HG03196 (cell line): ENCODE data around the gene TBC1D22A.

Experiments used
- ATAC-seq: cut with Tn5 transposase; IDR thresholded peaks from one replicate; pipeline ENCODE4 v1.9.1; 2021; ENCODE audit not compliant: unreplicated experiment

The TBC1D22A gene

DNA sequence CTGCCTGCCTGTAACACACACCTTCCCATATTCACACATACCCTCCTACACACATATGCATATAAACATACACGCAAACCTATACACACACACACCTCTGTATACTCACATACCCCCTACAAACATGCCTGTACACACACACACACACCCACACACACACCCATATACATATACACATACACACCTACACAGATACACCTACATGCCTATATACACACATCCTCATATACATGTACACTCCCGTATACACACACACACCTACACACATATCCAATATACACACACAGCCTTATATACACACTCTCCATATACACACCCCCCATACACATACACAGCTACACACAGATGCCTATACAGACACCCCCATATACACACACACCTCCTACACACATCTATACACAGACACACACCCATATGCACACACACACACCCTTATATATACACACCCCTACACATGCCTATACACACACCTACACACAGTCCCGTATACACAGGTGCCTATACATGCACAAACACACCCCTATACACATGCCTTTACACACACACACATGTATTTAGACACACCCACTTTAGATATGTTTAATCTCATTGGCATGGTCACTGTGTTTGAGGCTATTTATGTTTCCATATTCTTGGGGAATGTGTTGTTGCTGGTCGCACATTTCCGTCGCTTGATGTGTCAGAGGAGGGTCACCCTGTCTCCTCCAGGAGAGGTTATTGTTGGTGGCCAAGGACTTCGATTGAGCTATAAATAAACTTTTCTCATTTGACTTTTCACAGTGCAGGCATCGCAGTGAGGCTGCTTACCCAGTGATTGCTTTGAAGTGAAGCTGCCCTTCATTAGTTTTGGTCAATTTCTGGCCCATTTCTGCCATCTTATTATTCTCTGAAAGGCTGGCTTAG, 243.3 kb downstream of the TBC1D22A start:
- no peak for ATAC-seq

DNA sequence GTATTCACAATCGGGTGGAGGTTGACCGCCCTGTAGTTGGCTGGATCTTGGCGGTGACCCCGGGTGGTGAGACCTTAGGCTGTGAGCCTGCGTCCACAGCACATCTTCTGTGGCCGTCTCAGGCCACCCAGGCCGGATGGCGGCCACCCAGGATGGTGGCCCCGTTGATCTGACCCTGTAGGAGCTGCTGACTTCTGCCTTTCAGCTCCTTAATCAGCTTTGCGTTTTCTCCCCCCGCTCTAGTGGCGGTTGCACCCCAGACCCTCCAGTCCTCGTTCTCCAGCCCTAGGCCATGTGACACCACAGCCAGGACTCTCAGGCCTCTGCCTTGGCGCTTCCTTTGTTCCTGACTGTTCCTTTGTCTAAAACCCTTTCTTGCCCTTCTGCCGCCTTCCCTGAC, 244.0 kb downstream of the TBC1D22A start:
- no peak for ATAC-seq

DNA sequence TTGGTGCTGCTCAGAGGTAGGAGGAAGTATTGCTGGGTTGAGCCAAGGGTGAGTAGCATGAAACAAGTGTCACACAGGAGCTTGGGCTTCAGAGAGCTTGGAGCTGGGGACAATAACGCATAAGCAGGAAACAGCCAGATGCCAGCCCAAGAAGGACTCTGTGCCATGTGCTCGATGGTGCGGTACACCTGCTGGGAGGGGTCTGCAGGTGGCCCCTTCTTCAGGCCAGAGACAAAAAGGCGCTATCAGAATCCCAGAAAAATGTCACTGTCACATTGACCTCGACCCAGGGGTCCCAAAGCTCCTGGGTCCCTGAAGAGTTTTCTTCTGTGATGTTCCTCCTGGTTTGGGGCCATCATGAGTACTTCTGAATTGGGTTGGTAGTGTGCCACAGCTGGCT, 244.4 kb downstream of the TBC1D22A start:
- ATAC-seq: no peak

DNA sequence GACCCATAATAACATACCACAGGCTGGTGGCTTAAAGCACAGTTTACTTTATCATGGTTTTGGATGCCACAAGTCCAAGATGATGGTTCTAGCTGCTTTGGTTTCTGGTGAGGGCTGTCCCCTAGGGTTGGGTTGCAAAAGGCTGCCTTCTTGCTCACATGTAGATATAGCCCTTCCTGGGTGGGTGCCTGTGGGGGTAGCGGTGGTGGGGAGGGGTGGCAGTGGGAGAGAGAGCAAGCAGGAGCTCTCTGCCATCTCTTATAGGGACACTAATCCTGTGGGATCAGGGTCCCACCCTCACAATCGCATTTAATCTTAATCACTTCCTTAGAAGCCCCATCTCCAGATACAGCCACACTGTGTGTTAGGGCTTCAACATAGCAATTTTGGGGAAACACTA, 245.0 kb downstream of the TBC1D22A start:
- no peak for ATAC-seq

DNA sequence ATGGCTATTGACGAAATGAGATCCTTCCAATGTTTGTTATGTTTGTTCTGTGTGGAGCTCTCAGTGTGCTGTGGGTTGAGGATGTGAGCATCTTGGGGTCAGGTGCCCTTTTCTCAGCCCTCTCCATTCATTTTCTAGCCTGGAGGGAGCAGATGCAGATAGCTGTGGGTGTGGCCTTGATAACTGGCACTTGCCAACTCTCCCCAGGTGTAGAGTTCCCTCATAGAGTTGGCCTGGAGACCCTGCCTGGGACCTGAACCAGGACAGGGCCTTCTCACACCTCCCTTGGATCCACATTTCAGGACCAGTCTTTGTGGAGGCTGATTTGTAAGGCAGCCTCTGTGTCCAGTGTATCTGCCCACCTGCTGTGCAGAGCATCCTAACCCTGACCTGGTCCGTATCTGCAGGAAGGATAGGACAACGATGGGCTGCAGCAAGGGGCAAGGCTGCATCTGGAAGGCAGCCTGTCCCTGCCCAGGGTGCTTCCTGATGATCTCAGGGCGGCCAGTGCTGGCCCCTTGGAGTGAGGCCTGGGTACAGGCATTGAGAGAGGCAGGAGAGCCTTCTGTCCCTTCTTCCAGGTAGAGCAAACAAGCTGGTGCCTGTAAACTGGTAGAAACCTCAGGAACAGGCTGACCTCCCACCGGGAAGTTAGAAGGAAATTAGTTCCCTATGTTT, 245.9 kb downstream of the TBC1D22A start:
- ATAC-seq: no peak

DNA sequence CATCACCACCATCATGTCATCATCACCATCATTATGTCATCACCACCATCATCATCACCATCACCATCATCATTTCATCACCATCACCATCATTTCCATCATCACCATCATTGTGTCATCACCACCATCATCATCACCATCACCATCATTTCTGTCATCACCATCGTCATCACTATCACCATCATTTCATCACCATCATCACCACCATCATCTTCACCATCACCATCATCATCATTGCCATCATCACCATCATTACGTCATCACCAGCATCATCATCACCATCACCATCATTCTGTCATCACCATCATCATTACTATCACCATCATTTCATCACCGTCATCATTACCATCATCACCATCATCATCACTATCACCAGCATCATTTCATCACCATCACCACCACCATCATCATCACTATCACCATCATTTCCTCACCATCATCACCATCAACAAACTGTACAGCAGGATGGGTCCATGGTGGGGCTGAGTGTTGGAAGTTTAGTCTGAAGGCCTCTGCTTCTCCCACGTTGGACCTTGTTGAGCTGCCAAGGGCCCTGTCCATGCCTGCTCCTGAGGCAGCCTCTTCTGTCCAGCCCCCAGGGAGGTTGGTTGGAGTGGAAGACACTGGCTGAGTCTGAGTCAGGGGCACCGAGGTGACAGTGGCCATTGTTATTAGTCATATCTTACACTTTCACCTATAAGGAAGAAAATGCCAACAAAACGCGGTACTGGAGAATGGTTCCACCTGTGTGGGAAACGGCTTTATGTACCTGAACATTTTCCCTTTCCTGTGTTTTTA, 247.1 kb downstream of the TBC1D22A start:
- no peak for ATAC-seq

DNA sequence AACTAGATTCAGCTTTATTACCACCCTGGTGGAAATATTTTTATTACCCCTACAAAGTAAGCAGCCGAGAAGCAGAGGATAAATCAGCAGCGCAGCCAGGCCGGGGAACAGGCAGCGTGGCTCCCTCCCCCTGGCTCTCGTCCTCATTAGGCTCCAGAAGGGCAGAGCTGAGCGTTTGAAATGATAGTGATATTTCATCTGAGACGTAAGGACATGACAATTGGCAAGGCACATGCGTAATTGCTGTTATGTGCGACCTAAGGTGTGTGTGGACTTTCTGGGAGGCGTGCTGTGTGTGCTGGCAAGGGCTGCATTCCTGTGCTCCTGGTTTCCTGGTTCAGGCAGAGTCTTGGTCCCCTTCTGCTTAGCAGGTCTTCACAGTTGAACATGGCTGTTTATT, 247.8 kb downstream of the TBC1D22A start:
- no peak for ATAC-seq

DNA sequence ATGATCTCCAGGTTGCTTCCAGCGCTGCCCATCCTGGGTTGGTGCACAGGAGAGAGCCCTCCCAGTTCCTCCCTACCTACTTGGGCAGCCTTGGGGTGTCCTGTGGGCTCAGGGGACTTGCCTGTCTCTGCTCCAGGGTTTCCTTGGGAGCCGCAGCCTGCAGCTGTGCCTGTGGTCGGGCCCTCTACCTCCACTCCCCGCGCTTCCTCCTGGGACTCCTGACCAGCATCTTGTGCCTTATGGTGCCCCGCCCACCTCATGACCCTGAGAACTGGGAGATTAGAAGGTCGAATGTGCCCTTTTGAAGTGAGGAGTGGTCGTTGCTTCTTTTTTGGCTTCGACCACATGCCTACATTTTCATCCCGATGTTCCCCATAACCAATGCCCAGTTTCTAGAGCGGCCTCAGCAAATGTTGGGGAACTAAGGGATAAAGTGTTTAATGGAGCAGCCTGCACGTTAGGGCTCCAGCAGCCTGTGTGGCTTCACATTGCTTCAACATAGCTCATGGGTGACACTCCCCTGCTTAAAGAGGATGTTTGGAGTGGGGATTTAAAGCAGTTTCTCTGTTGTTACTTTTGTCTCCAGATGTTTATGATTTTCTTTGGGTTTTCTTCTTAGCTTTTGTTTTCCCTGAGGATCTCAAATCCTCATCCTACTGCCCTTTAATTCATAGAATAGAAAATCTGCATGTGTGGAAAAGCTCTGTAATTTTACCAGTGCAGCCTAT, 248.8 kb downstream of the TBC1D22A start:
- no peak for ATAC-seq

DNA sequence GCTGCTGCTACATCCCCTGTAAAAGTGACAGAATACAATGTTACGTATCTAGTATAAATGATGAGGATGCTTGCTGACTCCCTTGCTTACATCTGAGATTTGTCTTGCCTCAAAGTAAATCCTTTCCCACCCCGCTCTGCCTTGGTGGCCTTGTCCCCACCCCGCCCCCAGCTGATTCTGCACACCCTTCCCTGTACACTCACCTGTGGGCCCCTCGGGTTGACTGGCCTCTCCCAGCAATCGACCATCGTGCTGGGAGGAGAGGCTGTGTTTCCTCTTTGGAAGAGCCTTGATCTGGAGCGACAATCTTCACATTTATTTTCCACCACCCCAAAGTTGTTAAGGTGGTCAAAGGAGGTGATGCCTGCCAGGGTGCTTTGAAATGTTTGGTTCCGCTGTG, 249.4 kb downstream of the TBC1D22A start:
- no peak for ATAC-seq

DNA sequence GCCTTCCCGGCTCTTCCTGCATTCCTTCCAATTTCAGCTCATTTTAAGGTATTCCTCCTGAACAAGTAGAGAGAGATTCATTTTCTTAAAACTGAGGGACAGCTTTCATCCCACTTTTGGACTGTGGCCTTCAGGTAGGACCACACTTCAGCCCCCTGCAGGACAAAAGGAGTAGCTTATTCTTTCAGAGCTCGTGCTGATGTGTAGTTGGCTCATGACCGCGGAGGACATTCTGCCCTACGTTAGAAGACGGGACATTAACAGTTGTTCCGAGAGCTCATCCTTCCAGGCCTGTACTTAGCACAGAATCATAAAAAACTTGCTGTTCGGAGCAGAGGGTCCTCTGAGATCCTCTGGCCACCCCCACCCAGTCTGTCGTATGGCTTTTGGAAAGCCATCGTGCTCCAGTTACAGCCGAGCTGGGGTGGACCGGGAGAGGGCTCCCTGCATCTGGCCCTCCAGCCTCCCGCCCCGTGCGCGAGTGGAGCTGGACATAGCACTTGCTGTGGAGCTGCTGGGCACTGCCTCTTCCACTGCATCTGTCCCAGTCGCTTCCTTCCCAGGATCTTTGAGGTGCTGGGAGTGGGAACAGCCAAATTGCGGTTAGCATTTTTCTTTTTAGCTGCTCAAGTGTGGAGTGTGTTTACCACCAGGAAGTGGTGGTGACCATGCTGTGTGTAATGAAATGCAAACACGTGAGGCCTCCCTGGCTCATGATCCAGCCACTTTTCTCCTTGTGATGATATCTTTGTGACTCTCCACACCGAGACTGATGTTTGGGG, 250.3 kb downstream of the TBC1D22A start:
- ATAC-seq: no peak

DNA sequence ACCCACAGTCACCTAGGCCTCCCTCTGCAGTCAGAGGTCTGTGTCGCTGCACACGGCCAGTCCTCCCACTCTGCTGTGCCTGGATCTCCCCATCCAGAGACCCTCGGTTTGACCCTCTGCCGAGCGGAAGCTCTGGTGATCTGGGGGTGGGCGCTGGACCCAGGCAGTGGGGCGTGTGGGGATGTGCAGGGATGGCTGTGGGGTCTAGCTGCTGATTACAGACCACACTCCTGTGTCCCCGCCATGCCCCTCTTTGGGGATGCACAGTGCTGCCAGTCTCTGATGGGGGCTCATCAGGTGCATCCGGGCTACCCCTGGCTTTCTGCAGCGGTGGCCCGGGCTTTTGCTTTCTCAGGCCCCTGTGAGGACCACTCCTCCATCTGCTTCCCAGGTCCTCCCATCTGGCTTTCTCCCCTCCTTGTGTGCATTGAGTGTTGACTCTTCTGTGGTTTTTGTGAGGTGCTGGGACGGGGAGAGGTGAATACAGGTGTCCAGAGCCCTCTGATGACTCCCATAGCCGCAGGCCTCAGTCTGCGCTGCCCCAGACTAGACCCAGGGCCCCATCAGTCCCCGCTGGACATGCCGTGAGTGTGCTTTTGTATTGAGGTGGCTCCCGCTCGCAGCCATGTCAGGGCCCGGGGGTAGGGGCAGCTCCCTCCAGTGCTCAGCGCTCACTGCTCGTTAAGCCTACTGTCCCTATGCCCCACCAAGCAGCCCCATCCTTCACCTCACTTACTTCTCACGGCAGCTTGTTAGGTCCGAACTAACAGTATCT, 251.6 kb downstream of the TBC1D22A start:
- ATAC-seq: no peak

DNA sequence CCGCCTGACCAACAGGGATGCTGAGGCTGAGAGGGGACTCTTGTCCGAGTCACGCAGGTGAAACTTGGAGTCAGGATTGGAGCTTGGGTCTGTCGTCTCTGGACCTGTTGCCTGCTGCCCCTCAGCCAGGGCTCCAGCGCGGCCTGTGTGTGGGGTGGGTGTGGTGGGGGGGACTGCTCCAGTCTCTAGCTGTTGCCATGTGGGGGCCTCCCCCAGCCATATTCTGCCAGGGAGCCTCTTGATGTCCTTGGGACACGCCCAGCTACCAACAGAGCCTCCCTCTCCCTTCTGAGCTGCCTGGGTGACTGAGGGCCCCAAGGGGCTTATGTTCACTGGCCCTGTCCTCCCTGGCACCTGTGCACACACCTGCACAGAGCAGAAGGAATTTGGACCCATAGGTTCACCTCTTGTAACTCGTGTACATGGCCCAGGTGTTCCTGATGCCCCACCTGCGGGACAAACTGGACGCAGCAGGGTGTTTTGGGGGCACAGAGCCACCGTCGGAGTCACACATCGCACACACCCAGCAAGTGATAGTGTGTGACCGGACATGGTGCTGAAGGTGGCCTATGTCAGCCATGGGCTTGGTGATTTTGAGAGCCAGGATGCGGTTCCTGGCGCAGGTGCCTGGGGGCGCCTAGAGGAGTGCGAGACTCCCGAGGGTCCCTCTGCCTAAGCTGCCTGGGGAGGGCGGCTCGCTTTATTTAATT, 252.3 kb downstream of the TBC1D22A start:
- ATAC-seq: no peak

DNA sequence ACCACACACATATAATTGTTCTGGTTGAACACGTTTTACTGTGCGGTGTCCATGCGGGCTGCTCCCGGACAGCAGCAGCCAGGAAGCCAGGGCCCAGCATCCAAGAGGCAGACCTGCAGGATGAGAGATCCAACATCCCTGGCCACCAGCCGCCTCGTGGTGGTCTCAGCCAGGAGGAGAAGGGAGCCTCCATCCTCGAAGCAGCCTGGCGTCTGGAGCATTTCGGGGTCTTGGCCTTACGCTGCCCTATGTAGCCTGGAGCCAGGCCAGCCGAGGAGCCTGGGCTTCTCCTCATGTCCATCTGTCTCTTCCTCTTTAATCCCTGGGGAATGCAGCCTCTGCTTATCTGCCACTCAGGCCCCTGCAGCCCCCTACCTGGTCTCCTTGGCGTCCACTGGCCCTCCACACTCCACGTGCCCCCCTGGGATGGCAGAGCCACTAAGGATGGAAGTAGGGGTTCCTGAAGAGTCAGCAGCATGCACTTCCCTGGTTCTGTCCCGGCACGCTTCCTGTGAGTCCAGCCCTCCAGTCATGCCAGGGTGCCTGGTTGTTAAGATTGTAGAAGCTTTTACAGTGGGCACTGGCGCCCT, 253.2 kb downstream of the TBC1D22A start:
- ATAC-seq: no peak

DNA sequence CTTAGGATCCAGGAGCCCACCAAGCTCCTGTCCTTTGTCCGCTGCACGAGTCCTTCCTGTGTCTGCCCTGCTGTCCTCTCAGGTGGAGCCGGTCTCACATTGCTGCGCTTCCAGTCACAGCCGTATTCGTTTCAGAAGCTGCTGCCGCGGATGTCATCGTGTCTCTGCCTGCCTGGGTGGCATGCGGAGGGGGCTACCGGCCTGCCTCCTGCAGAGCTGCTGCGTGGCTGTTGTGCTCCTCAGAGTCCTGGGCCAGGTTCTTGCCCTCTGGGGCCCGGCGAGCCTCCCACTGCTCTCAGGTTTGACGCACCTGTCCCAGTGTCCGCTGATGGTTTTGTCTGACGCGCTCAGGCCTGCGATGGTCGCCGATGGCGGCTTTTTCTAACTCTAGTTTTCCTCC, 254.2 kb downstream of the TBC1D22A start:
- ATAC-seq: no peak

DNA sequence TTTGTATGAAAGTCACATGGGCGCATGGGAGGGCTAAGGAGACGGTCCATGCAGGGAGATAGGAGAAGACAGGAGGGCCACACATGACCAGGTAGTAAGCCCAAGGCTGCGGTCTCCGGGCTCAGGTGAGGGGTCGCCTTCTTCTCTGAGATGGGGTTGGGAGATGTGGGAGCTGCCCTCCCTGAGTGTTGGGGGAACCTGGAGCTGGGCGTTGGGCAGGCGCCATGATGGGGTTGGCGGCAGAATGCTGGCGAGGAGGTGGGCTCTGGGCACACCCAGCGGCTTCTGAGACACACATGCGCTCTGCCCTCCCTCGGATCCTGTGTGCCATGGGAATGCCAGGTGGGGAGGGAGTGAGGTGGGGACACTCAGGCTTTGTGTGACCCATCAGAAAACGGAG, 254.8 kb downstream of the TBC1D22A start:
- ATAC-seq: no peak

DNA sequence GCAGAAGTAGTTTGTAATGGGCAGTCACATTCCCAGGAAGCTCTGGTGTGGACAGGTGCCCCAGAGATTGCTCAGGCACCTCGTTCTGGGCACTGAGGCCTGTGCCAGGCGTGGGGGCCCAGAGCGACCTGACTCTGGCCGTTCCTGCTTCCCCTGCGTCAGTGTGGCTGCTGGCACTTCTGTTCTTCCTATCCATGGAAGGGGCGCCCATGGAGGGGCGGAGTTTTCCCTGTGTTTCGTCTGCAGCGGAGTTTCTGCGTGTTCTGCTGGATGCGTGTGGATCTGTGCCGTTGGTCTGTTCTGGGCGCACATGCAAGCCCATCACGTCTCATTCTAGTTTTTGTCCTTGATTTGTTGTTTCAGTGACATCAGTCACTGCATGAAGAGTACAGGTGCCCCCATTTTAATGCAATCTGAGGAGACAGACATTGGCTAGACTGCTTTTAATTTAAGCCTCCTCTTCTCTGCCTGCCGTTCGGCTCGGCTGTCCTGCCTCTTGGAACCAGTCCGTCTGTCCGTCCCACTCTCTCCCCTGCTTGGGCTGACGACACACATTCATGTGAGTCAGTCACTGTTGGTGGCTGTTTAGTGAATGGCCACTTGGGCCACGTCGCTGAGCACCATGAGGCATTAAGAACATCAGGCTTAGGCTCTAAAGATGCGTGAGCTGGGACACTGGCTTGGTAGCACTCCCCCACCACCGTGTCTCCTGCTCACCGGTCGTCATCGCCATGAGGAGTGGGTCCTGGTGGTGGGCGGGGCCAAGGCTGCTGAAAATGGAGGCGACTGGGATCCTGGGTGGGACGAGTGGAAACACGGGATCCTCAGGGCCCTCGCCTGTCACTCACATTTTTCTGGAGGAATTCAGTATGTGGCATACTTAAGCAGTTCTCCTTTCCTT, 255.8 kb downstream of the TBC1D22A start:
- ATAC-seq: no peak

DNA sequence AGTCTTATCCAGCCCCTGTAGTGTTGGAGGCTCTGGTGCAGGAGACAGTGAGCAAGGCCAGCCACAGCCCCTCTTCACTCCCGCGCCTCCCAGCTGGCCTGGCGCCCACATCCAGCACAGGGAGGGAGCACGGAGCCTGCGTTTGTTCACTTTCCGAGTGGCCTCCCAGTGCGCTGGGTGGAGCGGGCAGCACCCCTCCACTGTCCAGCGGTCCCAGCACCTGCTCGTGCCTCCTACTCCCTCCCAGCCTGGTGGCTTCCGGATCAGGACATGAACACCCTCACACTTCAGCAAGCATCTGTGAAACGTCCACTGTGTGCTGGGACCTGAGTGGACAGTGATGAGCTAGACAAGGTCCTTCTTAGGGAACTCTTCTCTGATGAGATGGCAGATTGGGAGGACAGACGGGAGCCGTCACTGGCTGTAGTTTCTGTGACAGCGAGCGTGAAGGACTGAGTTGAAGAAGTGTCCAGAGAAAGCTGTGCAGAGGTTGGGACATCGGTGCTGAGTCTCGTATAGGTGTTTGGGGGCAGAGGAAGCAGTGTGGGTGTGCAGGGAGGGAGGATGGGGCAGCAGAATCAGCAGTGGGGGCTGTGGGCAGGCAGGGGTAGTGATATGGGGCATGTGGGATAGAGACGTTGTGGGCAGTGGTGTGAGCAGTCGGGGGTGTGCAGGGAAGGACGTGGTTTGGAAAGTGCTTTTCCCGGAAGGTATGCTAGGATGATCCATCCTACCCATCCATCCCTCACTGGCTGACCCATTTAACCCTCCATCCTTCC, 256.8 kb downstream of the TBC1D22A start:
- no peak for ATAC-seq
